GM19238 (cell line): ENCODE data around the gene BCR.

Experiments used
- DNase-seq: peaks from one replicate; pipeline ENCODE4 v3.0.0; 2011; ENCODE audit warnings: low spot score; ENCODE audit not compliant: insufficient read length

BCR gene

GRCh38 chr22:23258826-23259170 is 78.5 kb downstream of the BCR start:
- no peak for DNase-seq

- DNase-seq = no peak
Observed at GRCh38 chr22:23259916-23260644, 79.8 kb downstream of the BCR start.

GRCh38 chr22:23260645-23261581 is 80.6 kb downstream of the BCR start:
- DNase-seq = no peak

- DNase-seq = no peak
Observed at GRCh38 chr22:23261900-23262450, 81.7 kb downstream of the BCR start.

GRCh38 chr22:23262518-23263332 is 82.4 kb downstream of the BCR start:
- DNase-seq = no peak

- DNase-seq = no peak
Observed at GRCh38 chr22:23263651-23264555, 83.6 kb downstream of the BCR start.

GRCh38 chr22:23264610-23265367 is 84.5 kb downstream of the BCR start:
- no peak for DNase-seq

- no peak for DNase-seq
Observed at GRCh38 chr22:23265368-23265700, 85.0 kb downstream of the BCR start.

GRCh38 chr22:23266780-23267179 is 86.5 kb downstream of the BCR start:
- no peak for DNase-seq

- no peak for DNase-seq
Observed at GRCh38 chr22:23267226-23268043, 87.1 kb downstream of the BCR start.

- DNase-seq = no peak
Observed at GRCh38 chr22:23268139-23268712, 87.9 kb downstream of the BCR start.

- no peak for DNase-seq
Observed at GRCh38 chr22:23268877-23269276, 88.6 kb downstream of the BCR start.

- peak; percentile 42 for DNase-seq
Observed at GRCh38 chr22:23269441-23270211, 89.3 kb downstream of the BCR start.

GRCh38 chr22:23270212-23270733 is 90.0 kb downstream of the BCR start:
- no peak for DNase-seq

- no peak for DNase-seq
Observed at GRCh38 chr22:23270798-23271596, 90.7 kb downstream of the BCR start.

GRCh38 chr22:23271597-23271908 is 91.2 kb downstream of the BCR start:
- DNase-seq = no peak

- DNase-seq = no peak
Observed at GRCh38 chr22:23272371-23272770, 92.1 kb downstream of the BCR start.
